ENCODE measurements around the gene SLN. TPM values are rescaled to one million over a fixed set of nuclear protein-coding genes. Genes with fewer than 3 reads are reported as not detected.
"Not testable (repeated sequence)": the region's sequence is repeated elsewhere in the genome, so short reads cannot be mapped to it uniquely, and the experiment has no call there.

Gene SLN
- 0.27 TPM for polyA plus RNA-seq (ENCODE audit: insufficient read length)
- long read RNA-seq, donor 1, transcript SLN-201 (2 exons, 722 nt): major isoform, 8 of 8 reads
- long read RNA-seq, donor 1, partial matches to known transcripts: 0 of 8 reads
- long read RNA-seq, donor 1, other reads (novel, unspliced or antisense): 0 of 8 reads
- long read RNA-seq, donor 2: 0 reads
- long read RNA-seq, donor 3: 0 reads
- long read RNA-seq, donor 4: 0 reads
- long read RNA-seq, donor 5, partial matches to known transcripts: 0 of 1 reads
- long read RNA-seq, donor 5, other reads (novel, unspliced or antisense): 0 of 1 reads
- long read RNA-seq, donor 6, transcript SLN-201 (2 exons, 722 nt): major isoform, 9 of 9 reads
- long read RNA-seq, donor 6, partial matches to known transcripts: 0 of 9 reads
- long read RNA-seq, donor 6, other reads (novel, unspliced or antisense): 0 of 9 reads
- long read RNA-seq, donor 7: 0 reads
- long read RNA-seq, donor 8, partial matches to known transcripts: 0 of 1 reads
- long read RNA-seq, donor 8, other reads (novel, unspliced or antisense): 0 of 1 reads

GRCh38 chr11:107711861-107712755, at the start of gene SLN:
Gene SLN, minus strand, starts transcription at chr11:107712056.
- DNase-seq: no peak

GRCh38 chr11:107758719-107759355, 47.0 kb upstream of the SLN start:
- not testable (repeated sequence) for DNase-seq

GRCh38 chr11:107757661-107758060, 45.8 kb upstream of the SLN start:
- DNase-seq: no peak

- DNase-seq: no peak
Observed at GRCh38 chr11:107756553-107756952, 44.7 kb upstream of the SLN start.

- DNase-seq: no peak
Observed at GRCh38 chr11:107752949-107753822, 41.3 kb upstream of the SLN start.

GRCh38 chr11:107752508-107752907, 40.7 kb upstream of the SLN start:
- DNase-seq: no peak

- no peak for DNase-seq
Observed at GRCh38 chr11:107751082-107751481, 39.2 kb upstream of the SLN start.

DNA sequence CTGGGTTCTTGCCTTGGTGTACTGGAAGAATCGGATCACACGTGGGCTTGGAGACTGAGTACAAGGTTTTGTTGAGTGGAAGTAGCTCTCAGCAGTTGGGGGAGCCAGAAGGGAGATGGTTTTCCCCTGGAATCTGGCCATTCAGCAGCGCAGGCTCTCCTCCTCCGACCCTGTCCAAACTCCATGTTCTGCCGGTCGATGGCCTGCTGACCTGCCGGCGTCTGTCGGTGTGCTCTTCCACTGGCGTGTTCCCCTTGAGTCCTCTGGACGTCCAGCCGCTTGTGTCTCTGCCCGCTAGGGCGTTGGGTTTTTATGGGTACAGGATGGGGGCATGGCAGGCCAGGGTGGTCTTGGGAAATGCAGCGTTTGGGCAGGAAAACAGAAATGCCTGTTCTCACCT, 38.5 kb upstream of the SLN start:
- no peak for DNase-seq

DNA sequence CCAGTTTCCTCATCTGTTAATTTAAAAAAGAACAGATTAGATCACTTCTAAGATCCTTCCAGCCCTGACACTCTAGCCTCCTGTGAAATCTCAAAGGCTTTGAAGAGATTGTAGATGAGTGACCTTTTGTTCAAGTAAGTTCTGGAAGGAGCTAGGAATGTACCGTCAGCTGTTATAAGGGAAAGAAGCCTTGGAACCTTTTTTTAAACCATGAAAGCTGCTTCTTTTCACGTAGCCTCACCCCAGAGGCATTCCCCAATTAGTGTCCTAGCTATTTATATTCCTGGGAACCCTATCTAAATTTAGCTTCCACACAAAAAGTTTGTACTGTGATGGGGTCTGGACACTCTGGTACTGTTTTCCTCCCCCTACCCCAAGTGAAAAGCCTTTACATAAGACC, 35.8 kb upstream of the SLN start:
- no peak for DNase-seq

DNA sequence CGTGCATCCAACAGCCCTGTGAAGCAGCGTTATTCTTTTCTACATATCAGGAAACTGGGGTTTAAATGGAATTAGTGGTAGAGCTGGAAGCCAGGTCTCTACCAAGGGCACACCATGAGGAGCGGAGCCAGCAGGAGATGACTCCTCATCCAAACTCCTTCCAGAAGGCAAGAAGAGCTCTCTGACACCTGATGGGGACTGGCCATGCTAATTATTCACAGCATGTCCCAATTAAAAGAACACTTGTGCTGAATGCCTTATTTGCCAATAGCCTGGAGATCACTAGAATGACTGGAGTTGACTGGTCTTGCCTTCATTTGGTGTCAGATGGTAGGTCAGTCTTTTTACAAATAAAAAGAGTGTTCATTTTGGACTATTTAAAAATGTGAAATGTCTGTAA, 32.9 kb upstream of the SLN start:
- DNase-seq: no peak

- DNase-seq: no peak
Observed at GRCh38 chr11:107743191-107743590, 31.3 kb upstream of the SLN start.

DNA sequence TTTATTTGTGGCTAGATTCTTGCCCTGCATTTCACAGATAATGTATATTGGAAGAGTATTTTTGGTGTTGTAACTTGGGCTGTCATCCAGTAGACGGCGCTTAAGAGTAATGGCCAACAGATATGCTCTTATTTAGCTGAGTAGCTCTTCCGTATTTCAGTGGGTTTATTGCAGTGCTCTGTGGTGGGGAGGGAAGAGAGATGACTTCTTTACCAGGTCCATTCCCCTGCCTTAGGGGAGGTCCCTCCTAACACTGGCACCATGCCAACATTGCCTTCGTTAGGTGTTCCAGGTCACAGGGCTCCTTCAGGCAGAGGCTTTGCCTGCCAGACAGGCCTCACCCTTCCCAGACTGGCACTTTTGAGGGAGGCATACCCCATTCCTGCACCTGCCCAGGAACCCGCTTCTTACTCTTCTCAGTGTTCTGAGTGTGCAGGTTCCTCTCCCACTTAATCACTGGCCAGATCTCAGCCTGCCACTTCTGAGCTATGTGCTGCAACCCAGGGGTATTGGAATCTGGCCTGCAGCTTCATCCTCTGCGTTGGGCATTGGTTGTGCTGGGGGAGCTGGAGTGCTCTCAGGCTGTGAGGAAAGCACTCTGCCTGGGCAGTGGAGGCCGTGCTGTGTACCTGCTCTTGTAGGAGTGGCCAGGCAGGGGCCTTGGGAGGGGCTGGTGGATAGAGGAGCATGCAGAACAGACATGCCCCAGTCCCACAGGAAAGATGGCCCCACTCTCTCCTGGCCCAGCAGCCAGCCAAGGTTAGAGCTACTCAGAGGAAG, 29.4 kb upstream of the SLN start:
- DNase-seq: no peak

- no peak for DNase-seq
Observed at GRCh38 chr11:107740271-107740670, 28.4 kb upstream of the SLN start.

DNA sequence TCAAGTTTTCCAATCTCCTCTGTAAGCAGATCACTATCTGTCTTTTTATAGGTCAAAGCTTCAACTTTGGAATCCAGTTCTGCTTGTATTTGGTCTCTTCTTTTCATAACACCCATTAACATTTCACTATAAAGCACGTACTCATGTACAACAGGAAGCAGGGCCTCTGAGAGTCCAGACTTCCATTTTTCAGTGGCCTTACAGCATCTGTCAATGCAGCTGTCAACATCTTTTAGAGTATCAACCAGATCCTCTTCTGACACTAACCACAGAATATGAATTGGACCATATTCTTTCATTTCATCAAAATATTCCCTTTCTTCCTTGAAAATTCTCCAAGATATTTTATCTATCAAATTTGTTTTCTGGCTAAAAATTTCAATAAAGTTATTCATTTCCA, 24.7 kb upstream of the SLN start:
- no peak for DNase-seq

DNA sequence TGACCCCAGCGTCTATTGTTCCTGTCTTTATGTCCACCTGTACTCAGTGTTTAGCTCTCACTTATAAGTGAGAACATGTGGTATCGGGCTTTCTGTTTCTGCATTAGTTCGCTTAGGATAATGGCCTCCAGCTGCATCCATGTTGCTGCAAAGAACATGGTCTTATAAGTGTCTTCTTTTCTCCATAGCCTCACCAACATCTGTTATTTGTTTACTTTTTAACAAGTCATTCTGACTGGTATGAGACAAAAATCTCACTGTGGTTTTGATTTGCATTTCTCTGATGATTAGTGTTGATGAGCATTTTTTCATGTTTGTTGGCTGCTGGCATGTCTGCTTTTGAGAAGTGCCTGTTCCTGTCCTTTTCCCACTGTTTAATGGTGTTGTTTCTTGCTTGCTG, 21.7 kb upstream of the SLN start:
- no peak for DNase-seq

- no peak for DNase-seq
Observed at GRCh38 chr11:107732689-107733051, 20.8 kb upstream of the SLN start.

GRCh38 chr11:107731941-107732688, 20.3 kb upstream of the SLN start:
- DNase-seq: no peak

DNA sequence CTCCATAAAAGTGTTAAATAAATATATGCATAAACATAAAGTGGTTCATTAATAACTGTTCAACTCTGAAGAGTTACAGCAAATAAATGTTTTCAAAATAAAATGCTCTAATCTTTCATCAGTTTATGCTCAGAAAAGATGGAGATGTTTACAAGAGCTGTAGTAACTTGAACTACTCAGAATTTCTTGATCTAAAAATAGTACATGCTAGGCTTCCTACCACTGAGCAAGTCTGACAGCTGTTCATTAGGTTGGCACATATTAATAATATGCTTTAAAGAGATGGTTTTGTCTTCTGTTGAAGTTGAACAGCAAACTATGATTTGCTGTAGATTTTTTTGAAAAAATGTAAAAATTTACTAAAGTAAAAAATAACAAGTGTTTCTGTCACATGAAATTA, 10.8 kb upstream of the SLN start:
- DNase-seq: no peak

- no peak for DNase-seq
Observed at GRCh38 chr11:107721207-107721606, 9.4 kb upstream of the SLN start.

DNA sequence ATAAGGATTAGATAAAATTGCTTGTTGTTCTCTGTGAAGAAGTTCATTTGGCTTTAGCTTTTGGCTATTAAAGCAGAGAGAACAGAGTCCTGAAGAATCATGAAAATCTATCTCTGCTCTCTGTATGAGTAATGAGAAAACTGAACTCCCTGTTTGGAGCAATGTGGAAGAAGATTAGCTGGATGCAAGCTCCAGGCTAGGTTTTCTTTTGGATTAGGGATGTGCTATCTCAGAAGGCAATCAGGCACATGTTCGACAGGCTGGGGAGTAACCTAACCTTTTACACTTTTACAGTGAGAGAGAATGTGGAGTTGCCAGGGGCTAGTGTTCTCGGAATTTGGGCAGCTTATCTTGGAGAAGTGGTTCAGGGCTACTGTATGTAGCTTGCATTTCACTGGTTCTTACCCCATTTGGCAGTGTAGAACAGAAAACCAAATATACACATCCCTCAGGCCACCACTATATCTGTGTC, 8.5 kb upstream of the SLN start:
- DNase-seq: no peak
